Nephron (organoid): ENCODE results near the gene CEP83.
"Not testable (repeated sequence)": the region's sequence is repeated elsewhere in the genome, so short reads cannot be mapped to it uniquely, and the experiment has no call there.

Source experiments
- H3K27ac Mint-ChIP-seq, 3 experiments: 2 replicates each; pipeline ENCODE4 v1.8.0; 2020; ENCODE audit warnings: mixed read lengths in 3 of 3, mild to moderate bottlenecking in 2 of 3, moderate library complexity in 1 of 3
- H3K27me3 Mint-ChIP-seq: 2 replicates; pipeline ENCODE4 v1.8.0; 2021; ENCODE audit warnings: low read depth, mild to moderate bottlenecking, moderate library complexity, mixed read lengths
- H3K36me3 Mint-ChIP-seq: 2 replicates; pipeline ENCODE4 v1.8.0; 2020; ENCODE audit warnings: low read depth, mixed read lengths
- H3K4me1 Mint-ChIP-seq: 2 replicates; pipeline ENCODE4 v1.8.0; 2020; ENCODE audit warnings: mixed read lengths
- H3K4me3 Mint-ChIP-seq, 3 experiments: 2 replicates each; pipeline ENCODE4 v1.8.0; 2020; ENCODE audit warnings: mild to moderate bottlenecking in 3 of 3, mixed read lengths in 3 of 3, moderate library complexity in 2 of 3
- H3K9me3 Mint-ChIP-seq: 2 replicates; pipeline ENCODE4 v1.8.0; 2020; ENCODE audit warnings: mixed read lengths
- CTCF ChIP-seq, 3 experiments: fragments of 200-600 bp; sonication (generic); IDR thresholded peaks; one replicate each; pipeline ENCODE4 v1.5.0; 2021; ENCODE audit warnings: antibody characterized with exemption in 3 of 3; ENCODE audit not compliant: unreplicated experiment in 3 of 3

The CEP83 gene

DNA sequence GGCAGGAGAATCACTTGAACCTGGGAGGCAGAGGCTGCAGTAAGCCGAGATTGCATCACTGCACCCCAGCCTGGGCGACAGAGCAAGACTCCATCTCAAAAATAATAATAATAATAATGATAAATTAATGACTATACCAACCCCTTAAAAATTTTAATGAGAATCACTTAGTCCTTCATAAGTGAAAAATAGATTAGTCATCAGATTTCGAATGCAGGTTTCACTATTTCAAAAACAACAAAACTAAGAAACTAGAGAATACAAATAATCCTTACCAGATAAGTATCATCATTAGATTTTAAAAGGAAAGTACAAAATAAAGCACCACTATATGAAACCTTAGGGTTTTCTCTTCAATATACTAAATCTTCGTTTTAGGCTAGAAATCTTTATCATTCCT is 62.3 kb downstream of the CEP83 start:
- Mint-ChIP-seq H3K4me1 (no peaks in the 10 kb centered on the region), H3K9me3 (peaks cover 37% of the 10 kb centered on the region), H3K27me3 (no peaks in the 10 kb centered on the region), H3K36me3 (peaks cover 78% of the 10 kb centered on the region), H3K27ac (no peak overlapping the region), H3K4me3 (no peak overlapping the region)
- no peak for TF ChIP-seq CTCF (IDR thresholded peaks at IDR 0.05; ENCODE audit: unreplicated experiment in 3 of 3)

DNA sequence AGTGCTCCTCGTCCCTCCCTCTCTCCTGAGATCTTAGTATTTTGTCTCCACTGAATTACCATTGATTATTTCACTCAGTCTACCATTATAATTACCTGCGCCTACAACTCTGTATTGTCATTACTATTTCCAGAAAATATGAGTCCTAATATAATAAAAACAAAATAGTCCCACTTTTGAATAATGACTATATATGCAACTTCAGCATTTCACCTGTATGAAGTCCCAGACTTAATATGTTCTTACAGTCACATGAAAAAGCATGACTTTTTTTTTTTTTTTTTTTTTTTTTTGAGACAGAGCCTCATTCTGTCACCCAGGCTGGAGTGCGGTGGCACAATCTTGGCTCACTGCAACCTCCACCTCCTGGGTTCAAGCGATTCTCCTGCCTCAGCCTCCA is 63.7 kb downstream of the CEP83 start:
- not testable (repeated sequence) for H3K27ac Mint-ChIP-seq, H3K4me1 Mint-ChIP-seq, H3K4me3 Mint-ChIP-seq, H3K27me3 Mint-ChIP-seq
- Mint-ChIP-seq H3K36me3 (peaks cover 79% of the 10 kb centered on the region), H3K9me3 (peaks cover 50% of the 10 kb centered on the region)

GRCh38 chr12:94390130-94390485 is 69.6 kb downstream of the CEP83 start:
- no peaks in the 10 kb centered on the region for H3K4me1 Mint-ChIP-seq
- no peaks in the 10 kb centered on the region for H3K27me3 Mint-ChIP-seq
- H3K27ac Mint-ChIP-seq, result no peak overlapping the region
- no peak overlapping the region for H3K4me3 Mint-ChIP-seq
- TF ChIP-seq CTCF (IDR thresholded peaks at IDR 0.05; ENCODE audit: unreplicated experiment in 3 of 3), result no peak
- H3K9me3 Mint-ChIP-seq, result peaks cover 41% of the 10 kb centered on the region
- H3K36me3 Mint-ChIP-seq, result peaks cover 68% of the 10 kb centered on the region

GRCh38 chr12:94389482-94390129 is 70.1 kb downstream of the CEP83 start:
- H3K27ac Mint-ChIP-seq, H3K4me1 Mint-ChIP-seq, H3K4me3 Mint-ChIP-seq, H3K27me3 Mint-ChIP-seq: not testable (repeated sequence)
- Mint-ChIP-seq H3K36me3 (peaks cover 69% of the 10 kb centered on the region), H3K9me3 (peaks cover 44% of the 10 kb centered on the region)

DNA sequence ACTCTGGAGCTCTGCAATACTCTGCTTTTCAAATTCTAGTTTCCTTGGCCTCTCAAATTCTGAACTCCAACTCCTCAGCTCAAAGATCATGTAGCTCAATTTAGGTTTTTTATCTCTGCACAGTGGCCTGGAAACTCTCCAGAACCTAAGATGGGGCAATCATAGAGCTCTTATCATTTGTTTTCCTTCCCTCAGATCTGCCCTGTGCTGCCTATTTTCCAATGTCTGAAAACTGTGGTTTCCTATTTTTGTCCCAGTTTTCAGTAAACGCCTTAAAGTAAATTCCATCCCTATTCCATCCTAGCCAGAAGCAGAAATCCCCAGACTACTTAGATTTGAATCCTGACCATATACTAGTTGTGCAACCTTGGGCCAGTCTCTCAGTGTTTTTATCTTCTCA is 73.2 kb downstream of the CEP83 start:
- Mint-ChIP-seq H3K27me3 (no peaks in the 10 kb centered on the region), H3K4me1 (no peaks in the 10 kb centered on the region), H3K27ac (no peak overlapping the region), H3K4me3 (no peak overlapping the region), H3K36me3 (peaks cover 63% of the 10 kb centered on the region), H3K9me3 (peaks cover 39% of the 10 kb centered on the region)
- TF ChIP-seq CTCF (IDR thresholded peaks at IDR 0.05; ENCODE audit: unreplicated experiment in 3 of 3), result no peak

DNA sequence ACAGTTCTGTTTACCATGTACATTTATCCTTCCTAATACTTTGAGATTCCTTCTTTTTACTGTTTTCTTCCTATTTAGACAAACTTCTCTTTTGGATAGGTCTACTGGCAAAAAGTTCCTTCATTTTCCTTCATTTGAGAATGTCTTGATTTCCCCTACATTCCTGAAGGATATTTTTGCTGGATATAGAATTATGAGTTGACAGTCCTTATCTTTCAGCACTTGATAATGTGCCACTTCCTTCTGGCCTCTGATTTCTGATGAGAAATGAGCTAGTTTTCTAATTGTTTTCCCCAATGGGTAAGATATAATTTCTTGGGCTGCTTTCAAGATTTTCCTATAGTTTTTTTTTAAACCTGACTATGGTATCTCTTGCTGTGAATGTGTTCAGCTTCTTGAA is 75.6 kb downstream of the CEP83 start:
- Mint-ChIP-seq H3K4me3 (no peak overlapping the region), H3K27ac (no peak overlapping the region), H3K36me3 (peaks cover 52% of the 10 kb centered on the region), H3K27me3 (no peaks in the 10 kb centered on the region), H3K9me3 (peaks cover 30% of the 10 kb centered on the region), H3K4me1 (no peaks in the 10 kb centered on the region)
- no peak for TF ChIP-seq CTCF (IDR thresholded peaks at IDR 0.05; ENCODE audit: unreplicated experiment in 3 of 3)

GRCh38 chr12:94380507-94380906 is 79.2 kb downstream of the CEP83 start:
- Mint-ChIP-seq H3K27ac (no peak overlapping the region), H3K4me1 (no peaks in the 10 kb centered on the region), H3K27me3 (no peaks in the 10 kb centered on the region), H3K36me3 (peaks cover 41% of the 10 kb centered on the region), H3K9me3 (peaks cover 18% of the 10 kb centered on the region), H3K4me3 (no peak overlapping the region)
- no peak for TF ChIP-seq CTCF (IDR thresholded peaks at IDR 0.05; ENCODE audit: unreplicated experiment in 3 of 3)
